ENCODE measurements around the gene DNAJC4.

Gene DNAJC4

DNA sequence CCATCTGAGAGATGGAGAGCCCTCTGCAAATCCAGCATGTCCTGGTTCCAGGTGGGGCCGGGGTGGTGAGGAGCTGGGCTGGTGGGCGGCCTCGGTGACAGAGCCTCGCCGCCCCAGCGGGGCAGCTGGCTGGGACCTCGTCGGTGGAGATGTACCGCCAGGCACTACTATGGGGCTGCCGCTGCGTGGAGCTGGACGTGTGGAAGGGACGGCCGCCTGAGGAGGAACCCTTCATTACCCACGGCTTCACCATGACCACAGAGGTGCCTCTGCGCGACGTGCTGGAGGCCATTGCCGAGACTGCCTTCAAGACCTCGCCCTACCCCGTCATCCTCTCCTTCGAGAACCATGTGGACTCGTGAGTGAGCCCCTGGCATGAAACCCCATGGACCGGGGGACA is 28.0 kb downstream of the DNAJC4 start:
- DNase-seq (ENCODE audit: low read depth, low spot score): no peak

DNA sequence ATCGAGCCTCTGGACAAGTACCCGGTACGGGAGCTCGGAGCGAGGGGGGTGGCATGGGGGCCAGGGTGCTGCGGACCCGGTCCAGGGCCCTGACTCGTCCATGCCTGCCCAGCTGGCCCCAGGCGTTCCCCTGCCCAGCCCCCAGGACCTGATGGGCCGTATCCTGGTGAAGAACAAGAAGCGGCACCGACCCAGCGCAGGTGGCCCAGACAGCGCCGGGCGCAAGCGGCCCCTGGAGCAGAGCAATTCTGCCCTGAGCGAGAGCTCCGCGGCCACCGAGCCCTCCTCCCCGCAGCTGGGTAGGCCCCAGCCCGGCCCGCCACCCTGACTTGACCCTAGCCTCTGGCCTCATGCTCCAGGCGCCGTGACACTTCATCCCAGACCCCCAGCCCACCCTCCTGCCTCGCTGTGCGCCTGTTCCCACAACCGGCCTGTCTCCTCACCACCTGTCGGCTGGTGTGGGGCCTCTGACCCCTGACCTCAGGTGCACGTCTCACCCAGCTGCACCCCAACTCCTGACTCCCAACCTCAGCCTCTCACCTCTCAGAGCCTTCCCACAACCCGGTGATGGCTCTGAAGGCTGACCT is 28.7 kb downstream of the DNAJC4 start:
- no peak for DNase-seq (ENCODE audit: low read depth, low spot score)

DNA sequence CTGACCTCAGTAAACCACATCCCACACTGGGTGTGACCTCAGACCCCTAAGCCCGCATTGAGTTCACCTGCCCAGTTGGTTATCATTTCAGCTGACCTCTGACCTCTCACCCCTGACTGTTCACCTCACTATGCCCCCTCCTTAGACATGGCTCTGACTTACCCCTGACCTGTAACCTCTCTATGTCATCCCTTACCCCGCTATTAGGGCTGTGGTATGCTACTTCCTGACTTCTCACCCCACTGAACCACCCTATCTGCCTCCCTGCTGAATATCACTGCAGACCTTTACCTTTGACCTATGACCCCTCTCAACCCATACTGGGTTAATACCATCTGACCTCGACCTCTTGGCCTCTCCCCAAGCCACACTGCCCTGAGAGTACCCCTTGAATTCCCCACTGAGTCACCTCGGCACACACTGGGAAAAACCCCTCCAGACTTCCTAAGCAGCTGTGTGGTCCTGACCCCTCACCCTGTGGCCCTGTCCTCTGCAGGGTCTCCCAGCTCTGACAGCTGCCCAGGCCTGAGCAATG is 29.3 kb downstream of the DNAJC4 start:
- no peak for DNase-seq (ENCODE audit: low read depth, low spot score)

DNA sequence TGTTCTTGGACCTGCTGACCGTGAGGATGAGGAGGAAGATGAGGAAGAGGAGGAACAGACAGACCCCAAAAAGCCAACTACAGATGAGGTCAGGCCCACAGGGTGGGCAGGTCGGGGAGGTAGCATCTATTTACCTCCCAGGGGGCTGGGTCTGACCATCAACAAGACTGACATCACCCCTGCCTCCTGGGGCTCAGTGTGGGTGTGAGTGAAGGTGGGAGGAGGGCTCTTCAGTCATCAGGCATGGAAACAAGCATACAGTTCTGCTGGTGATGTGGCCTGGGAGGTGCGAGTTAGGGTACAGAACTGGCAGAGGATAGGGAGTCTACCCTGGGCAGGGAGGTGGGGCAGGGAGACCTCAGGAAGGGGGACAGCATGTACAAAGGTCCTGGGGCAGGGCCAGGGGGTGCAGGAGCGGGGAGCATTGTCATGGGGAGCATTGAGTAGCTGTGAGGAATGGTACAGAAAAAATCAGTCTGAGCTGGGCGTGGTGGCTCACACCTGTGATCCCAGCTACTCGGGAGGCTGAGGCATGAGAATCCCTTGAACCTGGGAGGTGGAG is 29.9 kb downstream of the DNAJC4 start:
- no peak for DNase-seq (ENCODE audit: low read depth, low spot score)

DNA sequence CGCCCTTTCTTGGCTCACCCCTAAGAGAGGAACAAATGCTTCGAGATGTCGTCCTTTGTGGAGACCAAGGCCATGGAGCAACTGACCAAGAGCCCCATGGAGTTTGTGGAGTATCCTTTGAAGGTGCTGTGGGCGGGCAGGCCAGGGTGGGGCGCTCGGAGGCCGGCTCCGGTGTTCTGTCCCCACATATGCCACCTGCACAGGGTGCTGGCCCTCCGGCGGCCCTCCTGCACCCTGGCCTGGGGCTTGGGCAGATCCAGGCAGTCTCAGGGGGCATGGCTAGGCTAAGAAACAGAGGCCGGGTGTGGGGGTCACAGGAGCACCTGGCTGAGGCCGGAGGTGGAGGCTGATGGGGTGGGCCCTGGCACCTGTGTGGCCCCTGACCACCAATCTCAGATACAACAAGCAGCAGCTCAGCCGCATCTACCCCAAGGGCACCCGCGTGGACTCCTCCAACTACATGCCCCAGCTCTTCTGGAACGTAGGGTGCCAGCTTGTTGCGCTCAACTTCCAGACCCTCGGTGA is 31.3 kb downstream of the DNAJC4 start:
- DNase-seq (ENCODE audit: low read depth, low spot score): no peak

DNA sequence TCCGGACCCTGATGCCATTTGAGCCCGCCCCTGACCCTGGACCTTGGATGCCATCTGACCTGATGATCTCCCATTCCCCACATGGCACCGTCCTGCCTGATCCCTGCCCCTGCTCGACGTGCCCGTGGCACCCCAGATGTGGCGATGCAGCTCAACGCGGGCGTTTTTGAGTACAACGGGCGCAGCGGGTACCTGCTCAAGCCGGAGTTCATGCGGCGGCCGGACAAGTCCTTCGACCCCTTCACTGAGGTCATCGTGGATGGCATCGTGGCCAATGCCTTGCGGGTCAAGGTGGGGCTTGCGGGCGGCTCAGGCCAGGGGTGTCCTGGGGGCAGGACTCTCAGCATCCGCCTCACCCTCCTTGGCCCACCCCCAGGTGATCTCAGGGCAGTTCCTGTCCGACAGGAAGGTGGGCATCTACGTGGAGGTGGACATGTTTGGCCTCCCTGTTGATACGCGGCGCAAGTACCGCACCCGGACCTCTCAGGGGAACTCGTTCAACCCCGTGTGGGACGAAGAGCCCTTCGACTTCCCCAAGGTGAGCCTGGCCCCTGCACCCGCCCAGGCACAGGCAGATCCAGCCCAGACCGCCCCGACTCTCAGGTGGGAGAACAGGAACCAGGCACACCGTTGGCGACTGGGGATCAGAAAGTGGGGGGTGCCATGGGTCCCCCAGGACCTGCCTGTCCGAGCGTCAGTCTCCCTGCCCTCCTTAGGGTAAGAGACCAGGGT is 32.1 kb downstream of the DNAJC4 start:
- no peak for DNase-seq (ENCODE audit: low read depth, low spot score)

DNA sequence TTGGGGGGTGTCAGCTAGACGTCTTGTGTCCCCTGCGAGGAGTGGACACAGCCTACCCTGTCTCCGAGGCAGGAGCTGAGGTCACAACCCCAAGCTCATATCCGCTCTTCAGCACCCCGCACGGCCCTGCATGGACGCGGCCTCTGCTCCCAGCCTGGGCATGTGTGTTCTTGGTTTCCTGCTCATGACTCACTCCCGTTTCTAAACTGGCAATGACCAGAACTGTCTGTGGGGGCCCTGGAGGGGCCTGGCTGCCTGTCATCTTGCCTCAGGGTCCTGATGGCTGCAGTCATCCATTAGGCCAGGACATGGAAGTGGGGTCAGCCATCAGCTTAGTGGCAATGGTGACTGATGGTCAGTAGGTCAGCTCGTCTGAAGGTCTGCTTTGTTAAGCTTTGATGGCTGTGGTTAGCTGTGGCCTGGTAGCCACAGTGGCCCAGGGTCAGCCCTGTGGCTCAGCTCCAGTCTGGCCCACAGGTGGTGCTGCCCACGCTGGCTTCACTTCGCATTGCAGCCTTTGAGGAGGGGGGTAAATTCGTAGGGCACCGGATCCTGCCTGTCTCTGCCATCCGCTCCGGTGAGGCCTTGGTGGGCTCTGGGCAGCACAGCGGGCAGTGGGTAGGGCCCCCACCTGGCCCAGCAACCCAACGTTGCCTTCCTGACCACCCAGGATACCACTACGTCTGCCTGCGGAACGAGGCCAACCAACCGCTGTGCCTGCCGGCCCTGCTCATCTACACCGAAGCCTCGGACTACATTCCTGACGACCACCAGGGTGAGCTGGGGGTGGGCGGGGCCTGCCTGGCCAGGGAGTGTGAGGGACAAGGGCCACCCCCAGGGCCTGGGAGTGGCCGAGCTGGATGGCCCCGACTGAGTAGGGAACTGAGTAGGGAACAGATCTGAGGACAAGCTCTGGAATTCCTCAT is 32.9 kb downstream of the DNAJC4 start:
- no peak for DNase-seq (ENCODE audit: low read depth, low spot score)

DNA sequence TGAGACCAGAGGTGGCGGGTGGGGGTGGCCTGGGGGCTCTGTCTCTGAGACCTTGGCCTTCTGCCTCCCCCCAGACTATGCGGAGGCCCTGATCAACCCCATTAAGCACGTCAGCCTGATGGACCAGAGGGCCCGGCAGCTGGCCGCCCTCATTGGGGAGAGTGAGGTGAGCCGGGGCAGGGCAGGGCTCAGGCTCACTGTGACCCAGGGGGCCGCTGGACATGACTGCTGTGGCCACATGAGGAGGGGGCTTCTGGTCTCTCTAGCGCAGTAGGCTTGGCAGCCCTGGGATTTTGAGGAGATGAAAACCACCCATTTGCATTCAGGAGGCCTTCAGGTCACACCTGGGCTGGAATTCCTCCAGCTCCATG is 33.6 kb downstream of the DNAJC4 start:
- DNase-seq (ENCODE audit: low read depth, low spot score): no peak

DNA sequence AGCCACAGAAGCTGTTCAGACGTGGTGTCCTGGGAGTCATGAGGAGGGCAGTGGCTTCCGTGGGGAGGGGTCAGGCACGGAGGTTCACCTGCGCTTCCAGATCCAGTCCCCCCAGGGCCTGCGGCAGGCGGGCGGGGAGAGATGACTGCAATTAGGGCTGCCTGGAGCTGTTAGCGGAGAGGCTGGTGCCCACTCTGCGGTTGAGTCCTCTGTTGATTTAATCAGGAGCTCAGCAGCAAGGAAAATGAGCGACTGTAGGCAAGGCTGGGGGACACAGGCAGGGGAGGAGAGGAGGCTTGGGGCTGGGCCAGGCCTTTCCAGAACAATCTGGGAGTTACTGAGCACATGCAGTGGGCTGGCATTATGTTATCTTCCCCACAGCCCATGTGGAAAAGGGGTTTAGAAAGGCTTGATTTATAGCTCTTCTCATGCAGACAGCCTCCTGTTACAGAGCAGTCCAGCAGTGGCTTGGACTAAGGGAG is 34.1 kb downstream of the DNAJC4 start:
- no peak for DNase-seq (ENCODE audit: low read depth, low spot score)

DNA sequence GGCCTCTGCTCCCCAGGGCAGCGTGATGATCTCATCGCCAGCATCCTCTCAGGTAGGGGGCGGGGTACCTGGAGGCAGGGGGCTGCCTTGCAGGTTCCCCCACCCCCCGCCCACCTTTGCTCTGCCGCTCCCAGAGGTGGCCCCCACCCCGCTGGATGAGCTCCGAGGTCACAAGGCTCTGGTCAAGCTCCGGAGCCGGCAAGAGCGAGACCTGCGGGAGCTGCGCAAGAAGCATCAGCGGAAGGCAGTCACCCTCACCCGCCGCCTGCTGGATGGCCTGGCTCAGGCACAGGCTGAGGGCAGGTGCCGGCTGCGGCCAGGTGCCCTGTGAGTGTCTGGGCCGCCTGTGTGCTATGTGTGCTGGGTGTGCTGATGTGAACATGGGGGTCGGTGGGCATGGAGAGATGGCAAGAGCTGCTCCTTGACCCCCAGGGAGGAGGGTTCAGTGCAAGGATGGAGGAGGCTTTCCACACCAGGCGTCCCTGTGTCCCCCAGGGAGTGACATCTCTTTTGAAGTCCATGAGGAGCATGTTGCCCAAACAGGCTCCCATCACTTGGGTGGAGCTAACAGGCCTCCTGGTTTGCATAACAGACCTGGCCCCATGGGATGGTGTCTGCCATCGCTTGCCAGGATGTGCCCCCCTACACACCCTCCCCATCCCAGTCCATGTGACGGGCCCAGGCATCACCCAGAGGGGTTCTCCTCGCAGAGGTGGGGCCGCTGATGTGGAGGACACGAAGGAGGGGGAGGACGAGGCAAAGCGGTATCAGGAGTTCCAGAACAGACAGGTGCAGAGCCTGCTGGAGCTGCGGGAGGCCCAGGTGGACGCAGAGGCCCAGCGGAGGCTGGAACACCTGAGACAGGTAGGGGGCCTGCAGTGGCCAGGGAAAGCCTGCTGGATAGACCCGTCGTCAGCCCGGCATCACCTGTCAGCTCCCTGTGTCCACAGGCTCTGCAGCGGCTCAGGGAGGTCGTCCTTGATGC is 35.1 kb downstream of the DNAJC4 start:
- no peak for DNase-seq (ENCODE audit: low read depth, low spot score)

DNA sequence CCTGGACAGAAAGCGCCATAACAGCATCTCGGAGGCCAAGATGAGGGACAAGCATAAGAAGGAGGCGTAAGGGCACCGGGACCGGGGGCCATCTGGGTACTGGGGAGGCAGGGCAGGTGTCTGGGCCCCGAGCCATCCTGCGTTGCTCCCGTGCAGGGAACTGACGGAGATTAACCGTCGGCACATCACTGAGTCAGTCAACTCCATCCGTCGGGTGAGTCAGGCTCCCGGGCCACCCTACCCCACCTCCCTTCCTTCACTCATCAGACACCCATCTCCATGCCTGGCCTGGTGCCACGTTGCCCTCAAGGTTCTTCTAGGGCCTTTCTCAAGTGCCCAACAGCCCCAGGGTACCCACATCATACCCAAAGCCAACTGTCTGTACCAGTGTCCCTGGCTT is 36.0 kb downstream of the DNAJC4 start:
- no peak for DNase-seq (ENCODE audit: low read depth, low spot score)

DNA sequence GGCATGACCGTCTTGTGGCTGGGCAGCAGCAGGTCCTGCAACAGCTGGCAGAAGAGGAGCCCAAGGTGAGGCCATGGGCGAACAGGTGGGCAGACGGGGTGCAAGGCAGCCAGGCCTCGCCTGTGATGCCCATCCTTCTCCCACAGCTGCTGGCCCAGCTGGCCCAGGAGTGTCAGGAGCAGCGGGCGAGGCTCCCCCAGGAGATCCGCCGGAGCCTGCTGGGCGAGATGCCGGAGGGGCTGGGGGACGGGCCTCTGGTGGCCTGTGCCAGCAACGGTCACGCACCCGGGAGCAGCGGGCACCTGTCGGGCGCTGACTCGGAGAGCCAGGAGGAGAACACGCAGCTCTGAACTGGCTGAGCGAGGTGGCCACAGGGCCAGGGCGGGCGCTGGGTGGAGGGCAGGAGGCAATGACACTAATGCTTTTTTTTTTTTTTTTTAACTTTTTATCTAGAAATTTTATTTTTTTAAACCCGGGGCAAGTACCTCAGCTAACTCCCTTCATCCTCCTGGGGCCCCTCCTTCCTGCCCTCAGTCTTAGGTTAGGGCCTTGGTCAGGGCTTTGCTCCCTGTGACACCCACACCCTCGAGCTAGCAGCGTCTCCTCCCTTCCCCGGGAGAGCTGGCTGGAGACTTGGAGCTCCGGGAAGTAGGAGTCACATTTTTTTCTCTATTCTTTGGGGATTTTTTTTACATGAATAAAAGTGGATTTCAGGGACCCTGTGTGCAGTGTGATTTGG is 37.0 kb downstream of the DNAJC4 start:
- DNase-seq (ENCODE audit: low read depth, low spot score): no peak

DNA sequence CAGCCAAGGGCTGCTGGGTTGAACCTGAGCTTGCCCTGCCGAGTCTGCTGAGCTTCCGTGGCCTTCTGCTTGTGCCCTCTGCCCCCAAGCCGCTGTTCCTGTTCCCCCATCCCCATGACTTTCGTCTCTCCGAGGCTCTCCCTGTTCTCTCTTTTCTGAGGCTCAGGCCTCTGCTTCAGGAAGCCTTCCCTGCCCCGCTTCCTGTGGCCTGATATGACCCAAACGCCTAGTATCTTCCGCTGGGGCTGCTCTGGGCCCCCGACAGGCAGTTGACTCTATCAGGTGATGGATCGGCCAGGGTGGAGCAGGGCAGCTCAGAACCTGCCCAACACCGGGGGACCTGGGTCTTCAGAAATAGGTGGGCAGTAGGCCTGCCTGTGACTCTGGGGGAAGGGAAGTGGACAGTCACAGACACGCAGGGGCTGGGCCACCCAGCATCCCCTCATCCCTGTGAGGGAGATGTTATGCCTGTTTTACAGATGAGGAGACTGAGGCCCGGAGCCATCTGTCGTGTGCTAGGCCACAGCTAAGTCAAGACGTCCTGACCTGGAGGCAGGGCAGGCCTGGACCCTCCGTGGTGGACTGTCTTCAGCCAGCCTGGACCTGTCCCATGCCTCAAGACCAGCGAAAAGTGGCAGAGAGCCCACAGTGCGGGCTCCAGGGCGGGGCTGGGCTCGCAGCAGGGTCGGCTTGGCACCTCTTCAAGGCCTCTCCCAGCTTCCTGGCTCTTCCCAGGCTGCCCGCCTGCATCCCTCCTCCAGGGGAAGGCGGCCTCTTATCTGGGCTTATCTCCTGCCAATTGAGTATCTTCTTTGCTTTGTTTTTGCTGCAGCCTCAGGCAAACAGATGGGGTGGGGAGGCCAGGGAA is 37.9 kb downstream of the DNAJC4 start:
- no peak for DNase-seq (ENCODE audit: low read depth, low spot score)

DNA sequence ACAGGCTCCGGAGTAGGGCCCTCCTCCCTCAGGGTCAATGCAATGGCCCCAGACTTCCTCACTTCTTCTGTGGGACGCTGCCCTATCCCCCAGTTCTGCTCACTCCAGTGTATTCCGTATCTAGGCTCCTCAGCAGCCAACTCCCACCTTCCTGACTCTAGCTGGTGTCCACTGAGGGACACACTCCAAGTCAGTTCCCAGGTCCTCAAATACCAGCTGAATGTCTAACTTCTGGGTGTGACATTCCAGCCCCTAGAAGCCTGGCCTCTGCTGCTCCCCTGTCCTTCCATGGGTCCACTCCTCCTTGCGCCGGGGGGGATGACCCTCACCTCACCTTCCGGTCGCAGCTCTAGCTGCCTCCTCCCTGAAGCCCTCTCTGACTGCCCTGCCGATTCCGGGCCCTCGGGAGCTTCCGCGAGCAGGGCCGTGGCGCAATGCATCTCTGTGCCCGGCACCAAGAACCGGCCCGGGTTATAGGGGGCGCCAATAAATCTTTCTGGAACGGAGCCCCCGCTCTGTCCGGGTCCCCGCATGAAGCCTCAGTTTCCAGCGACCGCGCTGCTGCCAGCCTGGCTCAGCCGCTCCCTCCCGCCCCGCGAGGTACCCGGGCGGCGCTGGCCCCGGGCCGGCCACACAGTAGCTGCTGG is 38.7 kb downstream of the DNAJC4 start:
- no peak for DNase-seq (ENCODE audit: low read depth, low spot score)

DNA sequence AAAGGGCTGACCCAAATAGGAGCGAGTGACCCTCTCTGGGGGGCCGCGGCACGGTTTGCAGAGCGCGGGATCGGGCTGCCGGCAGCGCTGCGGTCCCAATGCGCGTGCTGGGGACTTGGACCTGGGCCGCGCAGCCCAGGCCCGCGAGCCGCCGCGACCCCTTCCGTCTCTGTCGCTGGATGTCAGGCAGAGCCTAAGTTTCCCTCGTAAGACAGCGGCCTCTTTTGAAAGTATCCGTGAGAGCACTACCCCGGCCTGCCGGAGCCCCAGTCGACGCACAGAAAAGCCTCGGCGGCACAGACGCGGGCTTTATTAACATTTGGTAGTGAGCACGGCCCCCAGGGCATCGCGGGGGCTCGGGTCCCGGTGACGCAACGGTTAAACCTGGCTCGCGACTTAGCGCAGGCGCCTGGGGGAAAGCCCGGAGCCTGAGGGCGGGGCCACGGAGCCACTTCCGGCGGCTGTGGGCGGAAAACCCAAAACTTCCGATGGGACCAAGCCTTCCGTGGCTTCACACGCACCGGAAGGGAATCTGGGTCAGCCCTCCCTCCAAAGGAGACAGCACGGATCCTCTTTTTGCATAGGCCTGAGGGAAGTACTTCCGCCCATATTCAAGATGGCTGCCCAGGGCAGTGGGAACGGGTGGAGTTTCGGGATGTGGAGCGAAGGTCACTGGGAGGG is 39.3 kb downstream of the DNAJC4 start:
- peak; percentile 100 for DNase-seq (ENCODE audit: low read depth, low spot score)

DNA sequence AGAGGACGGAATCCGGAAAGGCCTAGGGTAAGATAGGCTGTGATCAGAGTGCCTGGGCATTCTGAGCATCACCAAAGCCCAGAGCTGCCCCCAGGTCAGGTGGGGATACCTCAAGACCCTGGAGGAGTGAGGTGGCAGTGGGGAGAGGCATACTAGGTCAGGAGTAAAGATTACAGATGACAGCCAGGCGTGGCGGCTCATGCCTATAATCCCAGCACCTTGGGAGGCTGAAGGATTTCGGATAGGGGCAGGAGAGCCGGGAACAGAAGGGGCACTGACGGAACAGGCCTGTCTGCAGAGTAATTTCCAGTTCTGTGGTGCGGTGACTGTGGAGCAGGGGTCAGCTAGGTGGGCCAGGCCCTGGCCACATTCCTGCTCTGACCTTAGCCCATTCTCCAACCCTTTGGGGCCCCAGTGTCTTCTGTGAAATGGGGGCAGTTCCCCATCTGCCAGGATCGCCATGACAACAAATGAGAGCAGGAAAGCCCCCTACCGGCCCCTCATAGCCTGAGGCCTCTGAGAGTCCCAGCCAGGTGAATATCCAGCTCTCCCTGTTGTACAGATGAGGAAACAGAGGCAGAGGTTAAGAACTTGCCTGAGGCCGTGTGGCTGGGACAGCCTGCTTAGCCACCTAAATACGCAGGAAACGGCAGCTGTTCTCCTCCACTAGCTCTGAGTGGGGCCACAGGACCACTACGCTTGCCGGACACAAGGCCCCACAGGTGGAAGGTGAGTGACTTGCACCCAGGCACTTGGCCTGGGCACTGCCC is 44.9 kb downstream of the DNAJC4 start:
- DNase-seq (ENCODE audit: low read depth, low spot score): no peak

DNA sequence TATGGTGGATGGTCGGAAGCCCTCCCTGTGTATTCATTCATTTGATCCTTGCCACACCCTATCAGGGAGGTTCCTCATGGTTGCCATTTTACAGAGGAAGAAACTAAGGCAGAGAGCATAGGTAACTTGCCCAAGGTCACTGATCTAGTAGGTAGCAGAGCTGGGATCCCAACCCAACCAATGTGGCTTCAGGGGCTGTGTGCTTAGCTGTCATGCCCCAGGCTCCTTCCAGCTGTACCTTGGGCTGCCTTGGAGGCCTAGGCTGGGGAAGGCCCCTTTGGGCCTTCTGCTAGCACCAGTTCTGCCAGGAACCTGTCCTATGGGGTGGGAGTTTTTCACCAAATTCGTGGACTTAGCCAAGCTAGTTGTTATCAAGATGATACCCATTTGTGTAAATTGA is 45.5 kb downstream of the DNAJC4 start:
- no peak for DNase-seq (ENCODE audit: low read depth, low spot score)
